NCI-H2196 treated with DMSO at 0.1 percent for 48 hours (cell line): ENCODE results near the gene KTN1.

ENCODE experiments used
- DNase-seq: peaks from one replicate; lab custom pipeline; 2025; ENCODE audit not compliant: unreplicated experiment; lab: John Stamatoyannopoulos, UW

Gene KTN1

GRCh38 chr14:55609681-55610080, 29.7 kb downstream of the KTN1 start:
- no peak for DNase-seq

- DNase-seq, result no peak
These were observed 30.8 kb downstream of the KTN1 start for GRCh38 chr14:55610713-55611370.

- no peak for DNase-seq
These were observed 31.9 kb downstream of the KTN1 start for GRCh38 chr14:55611859-55612258.

- DNase-seq, result no peak
These were observed 34.3 kb downstream of the KTN1 start for GRCh38 chr14:55614304-55614703.

GRCh38 chr14:55620277-55620676, 40.3 kb downstream of the KTN1 start:
- DNase-seq, result no peak

- DNase-seq, result no peak
These were observed 41.0 kb downstream of the KTN1 start for GRCh38 chr14:55620981-55621380.

- no peak for DNase-seq
These were observed 41.4 kb downstream of the KTN1 start for GRCh38 chr14:55621391-55621790.

GRCh38 chr14:55624913-55625312, 44.9 kb downstream of the KTN1 start:
- DNase-seq, result no peak

- no peak for DNase-seq
These were observed 45.5 kb downstream of the KTN1 start for GRCh38 chr14:55625481-55625880.

- DNase-seq, result no peak
These were observed 46.1 kb downstream of the KTN1 start for GRCh38 chr14:55626131-55626530.

- DNase-seq, result no peak
These were observed 48.4 kb downstream of the KTN1 start for GRCh38 chr14:55628426-55628825.

GRCh38 chr14:55638665-55639064, 58.7 kb downstream of the KTN1 start:
- DNase-seq, result no peak

GRCh38 chr14:55641290-55641689, 61.3 kb downstream of the KTN1 start:
- no peak for DNase-seq

GRCh38 chr14:55641954-55642353, 61.9 kb downstream of the KTN1 start:
- no peak for DNase-seq

- no peak for DNase-seq
These were observed 65.1 kb downstream of the KTN1 start for GRCh38 chr14:55645145-55645544.

- DNase-seq, result no peak
These were observed 66.1 kb downstream of the KTN1 start for GRCh38 chr14:55645845-55646832.

GRCh38 chr14:55650992-55651391, 71.0 kb downstream of the KTN1 start:
- DNase-seq, result no peak

- DNase-seq, result no peak
These were observed 74.2 kb downstream of the KTN1 start for GRCh38 chr14:55654243-55654642.

- DNase-seq, result no peak
These were observed 81.0 kb downstream of the KTN1 start for GRCh38 chr14:55661029-55661428.

- DNase-seq, result no peak
These were observed 82.7 kb downstream of the KTN1 start for GRCh38 chr14:55662752-55663151.

- DNase-seq, result no peak
These were observed 85.2 kb downstream of the KTN1 start for GRCh38 chr14:55665067-55665675.

- DNase-seq, result no peak
These were observed 87.8 kb downstream of the KTN1 start for GRCh38 chr14:55667801-55668200.
